Keratinocyte (primary cell): ENCODE results near the gene KRTAP10-7. TPM values are rescaled to one million over a fixed set of nuclear protein-coding genes. Genes with fewer than 3 reads are reported as not detected.

ENCODE experiments used
- DNase-seq: peaks from one replicate; pipeline ENCODE4 v3.0.0-alpha.2; 2011; ENCODE audit warnings: low read depth, missing footprints, low spot score
- FAIRE-seq: peaks from 2 replicates; lab custom pipeline; 2011; peaks lifted over from hg19 to GRCh38; lab: Jason Lieb, UNC
- H2AFZ ChIP-seq: 2 replicates; pipeline ENCODE4 v1.6.0; 2012; ENCODE audit warnings: low read length, control low read depth, inconsistent platforms; ENCODE audit not compliant: control insufficient read depth
- H3K27ac ChIP-seq: 2 replicates; pipeline ENCODE4 v1.5.1; 2011; ENCODE audit warnings: low read length; ENCODE audit not compliant: control insufficient read depth, insufficient read depth
- H3K27me3 ChIP-seq: 3 replicates; pipeline ENCODE4 v1.6.0; 2011; ENCODE audit warnings: low read length; ENCODE audit not compliant: control insufficient read depth, insufficient read depth; ENCODE audit errors: extremely low read depth
- H3K36me3 ChIP-seq, 2 experiments: 2 replicates in 1 of 2; 3 replicates in 1 of 2; pipeline ENCODE4 v1.5.1; 2011; ENCODE audit warnings: low read length in 2 of 2, mild to moderate bottlenecking in 1 of 2; ENCODE audit not compliant: control insufficient read depth in 2 of 2, insufficient read depth in 2 of 2; ENCODE audit errors: extremely low read depth in 1 of 2
- H3K4me1 ChIP-seq: 3 replicates; pipeline ENCODE4 v1.5.1; 2011; ENCODE audit warnings: low read length; ENCODE audit not compliant: control insufficient read depth, insufficient read depth; ENCODE audit errors: extremely low read depth
- H3K4me2 ChIP-seq: 3 replicates; pipeline ENCODE4 v1.6.0; 2011; ENCODE audit warnings: low read depth, low read length; ENCODE audit not compliant: control insufficient read depth, insufficient read depth; ENCODE audit errors: extremely low read depth
- H3K4me3 ChIP-seq, 3 experiments: fragments of 200-600 bp in 1 of 3; sonication (generic) in 1 of 3; 2 replicates in 2 of 3; 3 replicates in 1 of 3; pipeline ENCODE4 v1.5.1; 2011 to 2016; ENCODE audit warnings: low read length in 3 of 3, mild to moderate bottlenecking in 3 of 3, control low read depth in 2 of 3, inconsistent platforms in 1 of 3, low read depth in 1 of 3, mixed read lengths in 1 of 3, mixed run types in 1 of 3, moderate library complexity in 1 of 3; ENCODE audit not compliant: control insufficient read depth in 2 of 3, insufficient read depth in 2 of 3; ENCODE audit errors: extremely low read depth in 1 of 3
- H3K79me2 ChIP-seq: 2 replicates; pipeline ENCODE4 v1.6.0; 2012; ENCODE audit warnings: low read length; ENCODE audit not compliant: control insufficient read depth, insufficient read depth
- H3K9ac ChIP-seq: 3 replicates; pipeline ENCODE4 v1.6.0; 2011; ENCODE audit warnings: low read length; ENCODE audit not compliant: control insufficient read depth, insufficient read depth; ENCODE audit errors: extremely low read depth
- H3K9me1 ChIP-seq: 3 replicates; pipeline ENCODE4 v1.6.0; 2011; ENCODE audit warnings: low read length; ENCODE audit not compliant: control insufficient read depth, insufficient read depth; ENCODE audit errors: extremely low read depth
- H3K9me3 ChIP-seq: 2 replicates; pipeline ENCODE4 v1.5.1; 2012; ENCODE audit warnings: low read depth, low read length; ENCODE audit not compliant: control insufficient read depth
- H4K20me1 ChIP-seq: 3 replicates; pipeline ENCODE4 v1.6.0; 2011; ENCODE audit warnings: low read length; ENCODE audit not compliant: control insufficient read depth, insufficient read depth; ENCODE audit errors: extremely low read depth
- EZH2 ChIP-seq: IDR thresholded peaks from one replicate; pipeline ENCODE4 v1.6.1; 2012; ENCODE audit warnings: inconsistent platforms, mild to moderate bottlenecking, low read length, moderate library complexity
- dilution Hi-C: fragments of 300-500 bp; cut with MboI; formaldehyde crosslinking; loops from one replicate; pipeline ENCODE4 v1.7.0; 2020; ENCODE audit warnings: low sequenced_read_pairs; ENCODE audit not compliant: extremely low pct_ligation_motif_present
- polyA plus RNA-seq, 5 experiments: library from polyadenylated mRNA; depleted of rRNA in 3 of 5; stranded (reverse) in 3 of 5; stranded (forward) in 1 of 5; unstranded in 1 of 5; fragments of >200 nt; gene quantifications; 1 replicate in 1 of 5; 2 replicates in 3 of 5; 3 replicates in 1 of 5; pipeline versions ENCODE4 v1.2.1 to v1.2.3, GENCODE V29; 2011 to 2012; ENCODE audit warnings: missing spikeins in 2 of 5, low read depth in 1 of 5, low replicate concordance in 1 of 5
- TF ChIP-seq, protein P1 (sequence below), 3 experiments: IDR thresholded peaks in 1 of 3; conservative IDR thresholded peaks in 1 of 3; optimal IDR thresholded peaks in 1 of 3; 2 replicates in 2 of 3; 3 replicates in 1 of 3; pipeline versions ENCODE3 to v1.5.1; 2011; ENCODE audit warnings: low read length in 3 of 3, mild to moderate bottlenecking in 3 of 3, moderate library complexity in 2 of 3, control low read depth in 1 of 3, inconsistent platforms in 1 of 3; ENCODE audit not compliant: insufficient read depth in 2 of 3; ENCODE audit errors: extremely low read depth in 1 of 3

Gene KRTAP10-7
- polyA plus RNA-seq, 1 donor (not counting 4 experiments of a cell fraction or from before 2014, with no cell fraction given) = not detected

GRCh38 chr21:44593598-44594405, 6.6 kb upstream of the KRTAP10-7 start:
- no peak overlapping the region for H3K27ac ChIP-seq
- DNase-seq (no peak), FAIRE-seq (no peak)
- H3K9me3 ChIP-seq = no peaks in the 10 kb centered on the region
- dilution Hi-C loops = no loop called here
- H3K4me3 ChIP-seq = no peak overlapping the region
- no peak overlapping the region for H3K9ac ChIP-seq
- no peaks in the 10 kb centered on the region for H3K9me1 ChIP-seq
- no peaks in the 10 kb centered on the region for H3K36me3 ChIP-seq
- no peaks in the 10 kb centered on the region for H3K27me3 ChIP-seq
- H3K4me2 ChIP-seq = no peak overlapping the region
- H4K20me1 ChIP-seq = no peaks in the 10 kb centered on the region
- peaks cover 7% of the 10 kb centered on the region for H3K4me1 ChIP-seq
- TF ChIP-seq, protein P1, sequence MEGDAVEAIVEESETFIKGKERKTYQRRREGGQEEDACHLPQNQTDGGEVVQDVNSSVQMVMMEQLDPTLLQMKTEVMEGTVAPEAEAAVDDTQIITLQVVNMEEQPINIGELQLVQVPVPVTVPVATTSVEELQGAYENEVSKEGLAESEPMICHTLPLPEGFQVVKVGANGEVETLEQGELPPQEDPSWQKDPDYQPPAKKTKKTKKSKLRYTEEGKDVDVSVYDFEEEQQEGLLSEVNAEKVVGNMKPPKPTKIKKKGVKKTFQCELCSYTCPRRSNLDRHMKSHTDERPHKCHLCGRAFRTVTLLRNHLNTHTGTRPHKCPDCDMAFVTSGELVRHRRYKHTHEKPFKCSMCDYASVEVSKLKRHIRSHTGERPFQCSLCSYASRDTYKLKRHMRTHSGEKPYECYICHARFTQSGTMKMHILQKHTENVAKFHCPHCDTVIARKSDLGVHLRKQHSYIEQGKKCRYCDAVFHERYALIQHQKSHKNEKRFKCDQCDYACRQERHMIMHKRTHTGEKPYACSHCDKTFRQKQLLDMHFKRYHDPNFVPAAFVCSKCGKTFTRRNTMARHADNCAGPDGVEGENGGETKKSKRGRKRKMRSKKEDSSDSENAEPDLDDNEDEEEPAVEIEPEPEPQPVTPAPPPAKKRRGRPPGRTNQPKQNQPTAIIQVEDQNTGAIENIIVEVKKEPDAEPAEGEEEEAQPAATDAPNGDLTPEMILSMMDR (optimal IDR thresholded peaks at IDR 0.05 in 1 of 3, IDR thresholded peaks at IDR 0.05 in 1 of 3, conservative IDR thresholded peaks at IDR 0.05 in 1 of 3; ENCODE audit: extremely low read depth in 1 of 3, insufficient read depth in 2 of 3, low read length in 3 of 3) = no peak
- TF ChIP-seq EZH2 = no peak
- no peak overlapping the region for H2AFZ ChIP-seq
- H3K79me2 ChIP-seq = no peaks in the 10 kb centered on the region

DNA sequence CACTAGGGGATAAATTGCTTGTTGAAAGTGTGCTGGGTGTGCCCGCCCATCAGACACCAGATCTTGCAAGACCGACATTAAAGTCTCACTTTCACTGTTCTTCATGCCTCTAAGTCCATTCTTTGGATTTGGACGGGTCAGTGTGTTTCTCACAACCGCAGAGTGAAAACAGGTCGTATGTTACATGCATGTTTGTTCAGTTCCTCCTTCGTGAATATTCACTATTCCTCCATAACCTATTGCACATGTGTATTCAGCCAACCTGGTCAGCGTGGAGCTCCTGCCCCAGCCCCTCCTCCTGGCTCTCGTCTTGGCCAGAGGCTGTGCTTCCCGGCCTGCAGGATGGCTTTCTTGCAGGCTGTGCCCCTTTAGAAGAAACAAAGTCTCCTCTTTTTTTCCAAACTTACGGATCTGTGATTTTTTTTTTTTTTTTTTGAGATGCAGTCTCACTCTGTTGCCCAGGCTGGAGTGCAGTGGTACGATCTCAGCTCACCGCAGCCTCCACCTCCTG, 5.9 kb upstream of the KRTAP10-7 start:
- TF ChIP-seq EZH2 = no peak
- TF ChIP-seq, protein P1 (optimal IDR thresholded peaks at IDR 0.05 in 1 of 3, IDR thresholded peaks at IDR 0.05 in 1 of 3, conservative IDR thresholded peaks at IDR 0.05 in 1 of 3; ENCODE audit: extremely low read depth in 1 of 3, insufficient read depth in 2 of 3, low read length in 3 of 3) = no peak
- Histone ChIP-seq H3K36me3 (no peaks in the 10 kb centered on the region), H4K20me1 (no peaks in the 10 kb centered on the region), H3K9ac (no peak overlapping the region), H3K27ac (no peak overlapping the region), H2AFZ (no peak overlapping the region), H3K9me1 (no peaks in the 10 kb centered on the region), H3K27me3 (no peaks in the 10 kb centered on the region), H3K4me3 (no peak overlapping the region), H3K4me2 (no peak overlapping the region), H3K9me3 (no peaks in the 10 kb centered on the region), H3K79me2 (no peaks in the 10 kb centered on the region), H3K4me1 (peaks cover 7% of the 10 kb centered on the region)
- dilution Hi-C loops = no loop called here
- no peak for DNase-seq
- no peak for FAIRE-seq
